ENCODE measurements around the gene SMIM35.
"Not testable (repeated sequence)": the region's sequence is repeated elsewhere in the genome, so short reads cannot be mapped to it uniquely, and the experiment has no call there.

SMIM35 gene

DNA sequence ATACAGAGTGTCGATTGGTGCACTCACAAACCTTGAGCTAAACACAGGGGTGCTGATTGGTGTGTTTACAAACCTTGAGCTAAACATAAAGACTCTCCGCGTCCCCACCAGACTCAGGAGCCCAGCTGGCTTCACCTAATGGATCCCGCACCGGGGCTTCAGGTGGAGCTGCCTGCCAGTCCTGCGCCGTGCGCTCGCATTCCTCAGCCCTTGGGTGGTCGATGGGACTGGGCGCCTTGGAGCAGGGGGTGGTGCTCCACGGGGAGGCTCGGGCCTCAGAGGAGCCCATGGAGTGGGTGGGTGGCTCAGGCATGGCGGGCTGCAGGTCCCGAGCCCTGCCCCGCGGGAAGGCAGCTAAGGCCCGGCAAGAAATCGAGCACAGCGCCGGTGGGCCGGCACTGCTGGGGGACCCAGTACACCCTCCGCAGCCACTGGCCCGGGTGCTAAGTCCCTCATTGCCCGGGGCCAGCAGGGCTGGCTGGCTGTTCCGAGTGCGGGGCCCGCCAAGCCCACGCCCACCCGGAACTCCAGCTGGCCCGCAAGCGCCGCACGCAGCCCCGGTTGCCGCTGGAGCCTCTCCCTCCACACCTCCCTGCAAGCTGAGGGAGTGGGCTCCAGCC lies 108.4 kb downstream of the SMIM35 start:
- not testable (repeated sequence) for DNase-seq

DNA sequence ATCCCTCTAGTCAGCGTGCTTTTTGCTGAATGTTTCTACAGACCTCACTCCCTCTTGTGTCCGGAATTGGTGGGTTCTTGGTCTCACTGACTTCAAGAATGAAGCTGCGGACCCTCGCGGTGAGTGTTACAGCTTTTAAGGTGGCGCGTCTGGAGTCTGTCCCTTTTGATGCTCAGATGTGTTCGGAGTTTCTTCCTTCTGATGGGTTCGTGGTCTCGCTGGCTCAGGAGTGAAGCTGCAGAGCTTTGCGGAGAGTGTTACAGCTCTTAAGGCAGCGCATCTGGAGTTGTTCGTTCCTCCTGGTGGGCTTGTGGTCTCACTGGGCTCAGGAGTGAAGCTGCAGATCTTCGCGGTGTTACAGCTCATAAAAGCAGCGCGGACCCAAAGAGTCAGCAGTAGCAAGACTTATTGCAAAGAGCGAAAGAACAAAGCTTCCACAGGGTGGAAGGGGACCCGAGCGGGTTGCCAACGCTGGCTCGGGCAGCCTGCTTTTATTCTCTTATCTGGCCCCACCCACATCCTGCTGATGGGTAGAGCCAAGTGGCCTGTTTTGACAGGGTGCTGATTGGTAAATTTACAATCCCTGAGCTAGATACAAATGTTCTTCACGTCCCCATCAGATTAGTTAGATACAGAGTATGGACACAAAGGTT lies 109.0 kb downstream of the SMIM35 start:
- not testable (repeated sequence) for DNase-seq

DNA sequence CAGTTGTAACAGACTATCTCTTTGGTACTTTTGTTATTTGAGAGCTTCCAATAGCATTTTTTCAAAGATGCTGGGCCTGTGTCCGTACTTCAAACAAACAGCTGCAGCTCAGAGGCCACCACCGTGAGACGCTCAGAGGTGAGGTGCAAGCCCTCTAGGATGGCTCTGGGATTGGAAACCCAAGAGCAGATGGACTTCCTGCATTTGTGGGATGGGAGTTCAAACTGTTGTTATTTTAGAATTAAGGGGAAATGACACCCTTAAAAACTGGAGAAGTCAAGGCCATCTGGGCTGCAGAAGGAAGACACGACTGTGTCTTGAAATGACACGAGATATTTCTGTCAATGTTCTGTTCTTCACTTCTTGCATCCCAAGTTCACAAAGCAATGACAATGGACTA lies 109.7 kb downstream of the SMIM35 start:
- DNase-seq: no peak

DNA sequence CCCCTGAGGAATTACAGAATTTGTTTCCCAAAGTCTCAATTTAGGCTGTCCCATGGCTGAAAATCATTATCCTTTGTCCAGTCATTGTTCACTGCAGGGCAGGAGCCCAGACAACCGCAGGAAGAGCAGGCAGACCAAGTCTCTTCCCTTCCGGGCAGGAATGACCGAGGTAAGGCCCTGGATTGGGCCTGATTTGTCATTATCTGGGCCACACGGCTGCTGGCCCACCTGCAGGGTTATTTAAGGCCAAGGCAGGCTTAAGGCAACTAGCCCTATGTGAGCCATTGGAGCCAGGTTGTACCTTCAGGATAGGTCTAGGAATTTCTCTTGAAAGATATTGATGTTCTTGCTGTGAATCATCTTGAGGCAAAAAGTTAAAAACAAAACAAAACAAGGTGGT lies 110.3 kb downstream of the SMIM35 start:
- DNase-seq: no peak

DNA sequence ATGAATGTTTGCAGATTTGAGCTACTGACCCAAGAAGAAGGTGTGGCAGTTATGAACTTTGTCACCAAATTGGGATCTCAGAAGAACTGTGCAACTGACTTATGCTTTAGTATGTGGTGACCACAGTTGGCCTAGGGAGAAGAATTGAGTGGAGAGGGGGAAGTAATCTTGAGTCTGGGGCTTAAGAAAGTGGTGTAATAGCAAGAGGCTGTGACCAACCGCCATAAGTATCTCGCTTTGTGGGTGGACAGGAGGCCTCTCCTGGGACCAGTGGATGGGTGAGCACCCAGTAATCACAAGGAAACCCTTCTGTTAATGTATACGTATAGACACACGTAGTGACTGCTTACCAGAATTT lies 113.3 kb downstream of the SMIM35 start:
- no peak for DNase-seq

DNA sequence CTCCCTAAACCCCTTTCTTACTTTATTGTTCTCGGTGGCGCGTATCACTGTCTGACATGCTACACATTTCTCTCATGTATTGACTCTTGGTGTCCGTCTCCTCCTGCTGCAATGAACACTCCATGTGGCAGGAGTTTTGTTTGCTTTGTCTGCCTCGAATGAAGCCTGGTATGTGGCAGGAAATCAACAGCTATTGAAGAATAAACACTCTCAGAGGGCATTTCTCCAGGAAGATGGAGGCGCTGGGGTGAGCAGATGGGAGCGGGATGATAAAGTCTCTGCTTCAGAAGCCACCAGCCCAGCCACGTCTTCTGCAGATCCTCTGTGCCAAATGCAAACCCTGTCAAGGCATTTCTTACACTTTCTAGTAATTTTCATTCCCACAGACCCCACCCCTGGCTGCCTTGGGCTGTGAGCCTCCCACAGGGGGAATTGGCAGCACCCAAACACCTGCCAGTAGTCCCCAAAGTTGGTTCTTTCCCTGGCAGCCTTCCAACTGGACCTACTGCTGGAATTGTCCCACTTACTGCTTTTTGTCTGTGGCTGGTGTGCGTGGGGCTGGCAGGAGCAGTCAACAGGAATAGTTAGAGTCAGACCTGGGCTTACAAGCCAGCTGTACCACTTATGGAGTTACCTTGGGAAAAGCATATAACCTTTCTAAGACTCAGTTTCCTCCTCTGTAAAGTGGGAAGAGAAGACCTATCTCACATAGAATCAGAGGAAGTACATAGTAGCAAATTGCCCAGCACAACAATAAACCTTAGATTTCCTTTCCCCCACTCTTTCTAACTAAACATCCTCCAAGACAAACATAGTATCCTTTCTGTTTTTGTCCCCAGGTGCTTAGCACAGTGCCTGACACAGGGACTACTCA lies 113.9 kb downstream of the SMIM35 start:
- no peak for DNase-seq

DNA sequence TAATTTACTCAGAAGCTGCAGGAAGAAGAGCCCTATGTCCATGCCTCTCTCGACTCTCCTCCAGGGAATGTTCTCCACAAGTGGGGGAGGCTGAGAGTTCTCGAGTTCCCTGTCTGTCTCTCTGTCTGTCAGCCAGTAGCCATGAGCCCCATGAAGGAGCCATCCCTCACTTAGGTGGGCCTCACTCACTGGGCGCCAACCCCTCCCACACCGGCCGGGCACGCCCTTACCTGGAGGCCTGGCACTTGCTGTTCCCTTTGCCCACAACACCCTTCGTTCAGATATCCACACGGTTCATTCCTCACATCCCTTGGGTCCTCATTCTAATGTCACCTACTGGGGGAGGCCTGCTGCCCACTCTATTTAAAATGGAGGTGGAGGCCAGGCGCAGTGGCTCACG lies 114.7 kb downstream of the SMIM35 start:
- no peak for DNase-seq

DNA sequence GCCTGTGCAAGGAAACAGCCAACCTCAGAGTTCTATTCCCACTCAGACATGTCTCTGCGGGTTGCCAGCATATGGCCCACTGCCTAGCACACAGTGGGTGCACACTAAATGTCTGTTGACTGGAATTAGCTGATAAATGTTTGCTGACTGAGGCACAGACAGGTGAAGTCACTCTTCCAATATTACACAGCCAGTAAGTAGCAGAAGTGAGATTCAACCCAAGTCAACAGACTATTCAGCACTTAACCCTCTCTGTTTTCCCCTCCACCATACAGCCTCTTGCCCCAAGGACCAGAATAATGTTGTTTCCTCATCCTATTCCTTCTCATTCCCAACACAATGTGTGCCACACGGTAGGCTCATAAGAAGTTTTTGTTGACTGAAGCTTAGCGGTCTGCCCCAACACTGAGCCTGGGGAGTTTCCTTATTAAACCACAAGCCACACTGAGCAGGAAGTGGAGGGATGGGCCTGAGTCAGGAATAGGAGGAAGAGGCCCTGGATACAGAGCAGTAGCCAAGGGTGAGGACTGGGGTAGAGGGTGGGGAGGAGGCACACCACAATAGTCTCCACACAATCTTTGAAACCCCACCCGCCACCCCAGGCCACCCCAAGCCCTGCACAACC lies 116.3 kb downstream of the SMIM35 start:
- no peak for DNase-seq

DNA sequence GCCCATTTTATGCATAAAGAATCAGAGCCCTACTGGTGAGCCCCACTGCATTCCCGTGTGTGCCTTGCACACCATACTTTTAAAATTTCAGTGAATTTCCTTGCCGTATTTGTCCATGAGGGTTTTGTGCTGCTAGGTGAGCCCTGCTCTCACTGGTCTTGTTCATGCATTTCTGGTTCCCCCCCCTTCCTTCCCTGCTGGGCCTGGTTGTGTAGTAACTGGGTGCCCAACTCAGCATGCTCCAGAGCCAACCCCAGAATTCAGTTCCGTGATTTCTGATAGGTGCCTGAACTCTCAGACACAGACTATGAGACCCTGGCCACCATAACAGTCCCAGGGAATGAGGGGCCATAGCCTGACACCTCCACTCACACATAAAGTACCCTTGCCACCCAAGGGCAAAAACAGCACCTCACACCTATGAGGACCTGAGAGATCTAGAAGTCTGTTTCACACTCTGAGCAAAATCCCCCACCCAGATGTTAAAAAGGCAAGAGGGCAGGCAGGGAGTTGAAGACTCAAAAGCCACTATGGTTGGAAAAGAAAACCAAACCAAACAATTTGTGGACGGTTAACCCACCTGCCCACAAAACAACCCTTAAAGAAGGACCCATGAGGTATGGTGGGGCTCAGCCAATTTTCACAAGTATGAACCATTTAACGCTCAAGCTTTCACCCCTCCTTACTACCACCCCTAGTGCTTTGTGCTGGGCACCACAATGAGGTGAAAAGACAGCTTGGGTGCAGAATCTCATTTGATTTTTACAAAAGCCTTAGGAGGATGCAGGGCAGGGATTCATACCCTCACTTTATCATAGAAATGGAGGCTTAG lies 117.4 kb downstream of the SMIM35 start:
- DNase-seq: no peak

DNA sequence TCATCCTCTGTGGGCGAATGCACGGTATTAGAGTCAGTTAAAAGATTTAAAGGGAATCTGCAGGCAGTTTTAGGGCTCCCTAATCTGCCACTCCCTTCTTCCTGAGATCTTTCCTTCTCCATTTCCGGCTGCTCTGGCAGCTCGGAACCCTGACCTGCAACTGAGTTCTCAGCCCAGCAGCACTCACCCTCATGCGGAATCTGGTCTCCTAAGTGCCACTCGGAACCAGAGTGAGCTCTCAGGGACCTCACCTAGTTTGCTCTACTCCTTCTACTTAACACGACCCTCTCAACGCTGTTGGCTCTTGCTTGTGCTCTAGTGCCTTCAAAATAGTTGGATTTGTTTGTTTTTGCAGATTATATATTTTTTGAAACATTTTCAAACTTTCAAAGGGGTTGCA lies 119.9 kb downstream of the SMIM35 start:
- DNase-seq: no peak

DNA sequence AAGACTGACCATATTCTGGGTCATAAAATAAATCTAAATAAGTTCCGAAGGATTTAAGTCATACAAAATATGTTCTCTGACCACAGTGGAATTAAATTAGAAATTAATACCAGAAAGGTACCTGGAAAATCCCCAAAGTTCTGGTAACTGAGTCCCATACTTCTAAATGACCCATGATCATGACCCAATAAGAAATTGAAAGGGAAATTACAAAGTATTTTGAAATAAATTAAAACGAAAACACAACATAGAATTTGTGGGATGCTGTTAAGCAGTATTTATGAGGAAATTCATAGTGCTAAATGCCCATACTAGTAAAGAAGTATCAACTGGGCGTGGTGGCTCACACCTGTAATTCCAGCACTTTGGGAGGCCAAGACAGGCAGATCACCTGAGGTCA lies 123.9 kb downstream of the SMIM35 start:
- DNase-seq: no peak

DNA sequence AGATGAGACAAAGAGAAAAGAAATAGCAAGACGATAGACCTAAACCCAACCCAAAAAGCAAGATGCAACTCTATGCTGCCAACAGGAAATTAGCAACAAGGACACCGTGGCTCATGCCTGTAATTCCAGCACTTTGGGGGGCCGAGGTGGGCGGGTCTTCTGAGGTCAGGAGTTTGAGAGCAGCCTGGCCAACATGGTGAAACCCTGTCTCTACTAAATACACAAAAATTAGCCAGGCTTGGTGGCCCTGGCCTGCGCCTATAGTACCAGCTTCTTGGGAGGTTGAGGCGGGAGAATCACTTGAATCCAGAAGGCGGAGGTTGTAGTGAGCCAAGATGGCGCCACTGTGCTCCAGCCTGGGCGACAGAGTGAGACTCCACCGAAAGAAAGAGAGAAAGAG lies 124.9 kb downstream of the SMIM35 start:
- no peak for DNase-seq

DNA sequence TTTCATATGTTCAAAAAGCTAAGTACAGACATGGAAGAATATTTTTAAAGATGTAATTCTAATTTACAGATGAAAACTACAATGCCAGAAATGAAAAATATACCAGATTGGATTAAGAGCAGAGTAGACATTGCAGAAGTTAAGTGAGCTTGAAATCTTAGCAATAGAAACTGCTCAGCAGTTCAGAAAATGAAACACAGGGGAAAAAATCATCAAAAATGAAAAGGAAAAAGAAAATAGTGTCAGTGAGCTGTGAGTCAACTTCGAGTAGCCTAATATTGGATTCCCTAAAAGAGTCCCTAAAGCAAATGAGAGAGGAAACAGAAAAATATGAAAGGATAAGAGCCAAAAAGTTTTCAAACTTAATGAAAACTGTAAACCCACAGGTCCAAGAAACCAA lies 126.4 kb downstream of the SMIM35 start:
- DNase-seq: no peak

DNA sequence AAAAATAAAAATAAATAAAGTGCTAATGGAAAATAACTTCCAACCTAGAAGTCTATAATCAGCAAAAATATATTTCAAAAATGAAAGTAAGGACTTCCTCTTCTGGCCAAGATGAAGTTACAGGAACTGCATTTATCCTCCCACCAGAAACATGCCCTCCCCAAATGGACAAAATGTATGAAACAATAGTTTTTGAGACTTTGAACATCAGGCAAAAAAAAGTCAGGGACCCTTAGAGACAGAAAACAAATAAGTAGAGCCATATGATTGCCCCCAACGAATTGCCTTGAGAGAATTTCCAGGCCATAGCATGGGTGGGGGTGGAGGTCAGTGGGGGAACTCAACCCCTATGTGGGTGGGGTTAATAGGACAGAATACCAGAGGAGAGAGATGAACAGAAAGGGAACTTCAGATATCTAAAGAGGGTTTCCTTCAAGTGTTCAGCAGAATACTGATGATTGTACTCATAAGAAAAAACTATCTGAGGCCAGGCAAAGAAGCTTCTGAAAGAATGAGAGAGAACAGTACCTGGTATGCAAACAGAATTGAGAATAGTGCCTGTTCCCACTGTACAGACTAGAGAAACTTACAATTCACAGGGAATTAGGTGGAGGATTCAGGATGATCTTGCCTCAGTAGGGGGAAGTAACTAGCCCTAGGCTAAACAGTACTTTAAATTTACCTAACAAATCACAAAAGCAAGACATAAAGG lies 127.2 kb downstream of the SMIM35 start:
- DNase-seq: no peak

DNA sequence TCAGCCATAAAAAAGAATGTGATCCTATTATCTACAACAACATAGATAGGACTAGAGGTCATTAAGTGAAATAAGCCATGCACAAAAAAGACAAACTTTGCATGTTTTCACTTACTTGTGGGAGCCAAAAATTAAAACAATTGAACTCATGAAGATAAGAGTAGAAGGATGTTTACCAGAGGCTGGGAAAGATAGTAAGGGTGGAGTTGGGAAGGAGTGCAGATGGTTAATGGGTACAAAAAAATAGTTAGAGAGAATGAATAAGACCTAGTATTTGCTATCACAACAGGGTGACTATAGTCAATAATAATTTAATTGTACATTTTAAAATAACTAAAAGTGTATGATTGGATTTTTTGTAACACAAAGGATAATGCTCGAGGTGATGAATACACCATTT lies 127.8 kb downstream of the SMIM35 start:
- no peak for DNase-seq
